NCI-H1436 treated with DMSO at 0.1 percent for 48 hours (cell line): Measurements from ENCODE around the gene ZNF565.
A peak's percentile ranks its signal among the peaks of the same experiment; 100 is the strongest.
"Not testable (repeated sequence)": the region's sequence is repeated elsewhere in the genome, so short reads cannot be mapped to it uniquely, and the experiment has no call there.

Experiments
- DNase-seq: peaks from one replicate; lab custom pipeline; 2025; lab: John Stamatoyannopoulos, UW

Gene ZNF565

GRCh38 chr19:36214386-36215275, at the start of gene ZNF565, which contains the start of gene ZNF146:
Gene ZNF565, minus strand, starts transcription at chr19:36214665. Its CDS starts 12,680 bp downstream, at chr19:36201985.
Gene ZNF146, plus strand, starts transcription at chr19:36215106. Its CDS starts 21,335 bp downstream, at chr19:36236441.
- DNase-seq = peak; percentile 95

- no peak for DNase-seq
Observed at GRCh38 chr19:36259211-36259610, 44.7 kb upstream of the ZNF565 start.

- DNase-seq = no peak
Observed at GRCh38 chr19:36258028-36258875, 43.8 kb upstream of the ZNF565 start.

- DNase-seq = no peak
Observed at GRCh38 chr19:36257520-36257876, 43.0 kb upstream of the ZNF565 start.

- DNase-seq = no peak
Observed at GRCh38 chr19:36256853-36257519, 42.5 kb upstream of the ZNF565 start.

- no peak for DNase-seq
Observed at GRCh38 chr19:36256064-36256463, 41.6 kb upstream of the ZNF565 start.

GRCh38 chr19:36255316-36255715, 40.9 kb upstream of the ZNF565 start:
- no peak for DNase-seq

GRCh38 chr19:36254848-36255247, 40.4 kb upstream of the ZNF565 start:
- DNase-seq = no peak

- no peak for DNase-seq
Observed at GRCh38 chr19:36252047-36252446, 37.6 kb upstream of the ZNF565 start.

- no peak for DNase-seq
Observed at GRCh38 chr19:36246006-36246481, 31.6 kb upstream of the ZNF565 start.

GRCh38 chr19:36245210-36246005, 30.9 kb upstream of the ZNF565 start:
- DNase-seq = no peak

GRCh38 chr19:36244066-36244465, 29.6 kb upstream of the ZNF565 start:
- no peak for DNase-seq

- no peak for DNase-seq
Observed at GRCh38 chr19:36236946-36237310, 22.5 kb upstream of the ZNF565 start.

GRCh38 chr19:36236304-36236945, 22.0 kb upstream of the ZNF565 start:
- no peak for DNase-seq

GRCh38 chr19:36233626-36234025, 19.2 kb upstream of the ZNF565 start:
- DNase-seq = not testable (repeated sequence)

GRCh38 chr19:36225219-36225892, 10.9 kb upstream of the ZNF565 start:
- no peak for DNase-seq

- no peak for DNase-seq
Observed at GRCh38 chr19:36222503-36222902, 8.0 kb upstream of the ZNF565 start.

- DNase-seq = no peak
Observed at GRCh38 chr19:36221474-36221873, 7.0 kb upstream of the ZNF565 start.

GRCh38 chr19:36215276-36216123, 1.0 kb upstream of the ZNF565 start:
- DNase-seq = no peak
